ENCODE measurements around the gene ARID1B.

DNA sequence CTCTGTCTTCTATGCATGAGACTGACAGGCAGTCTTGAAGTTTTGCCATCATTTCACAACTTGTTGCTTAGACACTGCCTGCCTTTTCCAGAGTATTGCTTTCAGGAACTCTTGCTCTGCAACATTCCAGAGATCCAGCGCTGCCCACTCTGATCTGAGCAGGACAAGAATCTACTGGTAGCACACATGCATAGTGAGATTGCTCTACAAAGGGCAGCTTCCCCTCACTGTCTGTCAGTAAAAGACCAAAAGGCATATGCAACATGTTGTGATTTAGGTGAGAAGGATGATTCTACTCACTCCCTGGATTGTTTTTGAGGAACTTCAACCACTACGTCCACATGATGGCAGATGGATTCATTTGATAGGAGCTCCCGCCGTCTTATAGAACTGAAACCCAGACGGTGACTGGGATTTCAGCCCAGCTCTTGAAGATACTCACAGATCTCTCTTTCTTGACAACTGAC, 259.1 kb downstream of the ARID1B start:
- TF ChIP-seq POLR2A (IDR thresholded peaks at IDR 0.05): no peak
- TF ChIP-seq, protein P1, sequence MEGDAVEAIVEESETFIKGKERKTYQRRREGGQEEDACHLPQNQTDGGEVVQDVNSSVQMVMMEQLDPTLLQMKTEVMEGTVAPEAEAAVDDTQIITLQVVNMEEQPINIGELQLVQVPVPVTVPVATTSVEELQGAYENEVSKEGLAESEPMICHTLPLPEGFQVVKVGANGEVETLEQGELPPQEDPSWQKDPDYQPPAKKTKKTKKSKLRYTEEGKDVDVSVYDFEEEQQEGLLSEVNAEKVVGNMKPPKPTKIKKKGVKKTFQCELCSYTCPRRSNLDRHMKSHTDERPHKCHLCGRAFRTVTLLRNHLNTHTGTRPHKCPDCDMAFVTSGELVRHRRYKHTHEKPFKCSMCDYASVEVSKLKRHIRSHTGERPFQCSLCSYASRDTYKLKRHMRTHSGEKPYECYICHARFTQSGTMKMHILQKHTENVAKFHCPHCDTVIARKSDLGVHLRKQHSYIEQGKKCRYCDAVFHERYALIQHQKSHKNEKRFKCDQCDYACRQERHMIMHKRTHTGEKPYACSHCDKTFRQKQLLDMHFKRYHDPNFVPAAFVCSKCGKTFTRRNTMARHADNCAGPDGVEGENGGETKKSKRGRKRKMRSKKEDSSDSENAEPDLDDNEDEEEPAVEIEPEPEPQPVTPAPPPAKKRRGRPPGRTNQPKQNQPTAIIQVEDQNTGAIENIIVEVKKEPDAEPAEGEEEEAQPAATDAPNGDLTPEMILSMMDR (IDR thresholded peaks at IDR 0.05): no peak
- no peak for TF ChIP-seq POLR2AphosphoS5 (IDR thresholded peaks at IDR 0.05)
